NT2/D1 (cell line): ENCODE results near the gene RNF32.

ENCODE experiments used
- SUZ12 ChIP-seq: IDR thresholded peaks from 2 replicates; pipeline ENCODE4 v1.6.1; 2011; ENCODE audit not compliant: insufficient read length, insufficient read depth; ENCODE audit errors: extremely low read depth
- YY1 ChIP-seq: IDR thresholded peaks from 2 replicates; pipeline ENCODE4 v1.6.1; 2011; ENCODE audit not compliant: insufficient read length, insufficient read depth

- TF ChIP-seq SUZ12 (no peak), YY1 (no peak)
These were observed 81.7 kb downstream of the RNF32 start for GRCh38 chr7:156722043-156722826.
